HepG2 (cell line): ENCODE data around the gene TRIO. TPM values are rescaled to one million over a fixed set of nuclear protein-coding genes. Genes with fewer than 3 reads are reported as not detected.

Source experiments
- ATAC-seq: fragments of 200-7000 bp; cut with Tn5 transposase; 3 replicates; pipeline ENCODE4 v1.9.1; 2020; ENCODE audit warnings: mild to moderate bottlenecking, moderate library complexity
- BruUV-seq: library from RNA; stranded (reverse); fragments of 400-500 nt; replicated peaks from 2 replicates; lab custom pipeline; 2021; lab: Mats Ljungman, UMichigan
- CTCF ChIA-PET: fragments of 300-600 bp; formaldehyde crosslinking; extraction: SDS; loops from one replicate; lab custom pipeline; 2021; ENCODE audit warnings: low total read pairs, inconsistent platforms, low intra/inter-chr PET ratio; lab: Yijun Ruan, JAX
- POLR2A ChIA-PET: fragments of 350-600 bp; sonication (Branson Sonifier 250); formaldehyde crosslinking; loops from one replicate; lab custom pipeline; 2020; ENCODE audit warnings: antibody characterized with exemption, inconsistent platforms; lab: Yijun Ruan, JAX
- DNase-seq: peaks from one replicate; pipeline ENCODE4 v3.0.0-alpha.2; 2015; ENCODE audit warnings: low spot score
- FAIRE-seq: peaks from 3 replicates; lab custom pipeline; 2011; peaks lifted over from hg19 to GRCh38; lab: Jason Lieb, UNC
- H2AFZ ChIP-seq: one replicate; pipeline ENCODE4 v1.6.1; 2011; ENCODE audit warnings: low read length, inconsistent platforms
- H3K27ac ChIP-seq: fragments of 300-600 bp; 3 replicates; pipeline ENCODE4 v1.8.0; 2011; ENCODE audit warnings: mixed run types, mild to moderate bottlenecking, mixed read lengths, low read length, inconsistent platforms; ENCODE audit not compliant: insufficient read depth; ENCODE audit errors: extremely low read length
- H3K27me3 ChIP-seq, 2 experiments: fragments of 200-600 bp in 1 of 2; 2 replicates in 1 of 2; 3 replicates in 1 of 2; pipeline versions ENCODE4 v1.6.0 to v1.8.0; 2011; ENCODE audit warnings: low read length in 2 of 2, mild to moderate bottlenecking in 2 of 2, moderate library complexity in 2 of 2, inconsistent platforms in 1 of 2; ENCODE audit not compliant: insufficient read depth in 2 of 2, control insufficient read depth in 1 of 2
- H3K36me3 ChIP-seq, 2 experiments: fragments of 200-600 bp in 1 of 2; replicated peaks in 1 of 2; 2 replicates in 1 of 2; 3 replicates in 1 of 2; pipeline versions ENCODE4 v1.5.1 to v1.8.0; 2011; ENCODE audit warnings: low read length in 2 of 2, inconsistent platforms in 1 of 2; ENCODE audit not compliant: insufficient read depth in 2 of 2, control insufficient read depth in 1 of 2
- H3K4me1 ChIP-seq: 2 replicates; pipeline ENCODE4 v1.5.1; 2012; ENCODE audit warnings: low read length, inconsistent platforms; ENCODE audit not compliant: insufficient read depth
- H3K4me2 ChIP-seq: 2 replicates; pipeline ENCODE4 v1.6.0; 2011; ENCODE audit warnings: low read depth, low read length, inconsistent platforms
- H3K4me3 ChIP-seq, 3 experiments: fragments of 200-600 bp in 1 of 3; sonication (generic), shearing (Covaris generic) in 1 of 3; replicated peaks in 1 of 3; 2 replicates each; pipeline ENCODE4 v1.5.1; 2011 to 2016; ENCODE audit warnings: low read length in 3 of 3, inconsistent platforms in 2 of 3, low read depth in 2 of 3, mild to moderate bottlenecking in 2 of 3, control low read depth in 1 of 3, mixed read lengths in 1 of 3; ENCODE audit not compliant: insufficient read depth in 1 of 3
- H3K79me2 ChIP-seq: one replicate; pipeline ENCODE4 v1.6.1; 2011; ENCODE audit warnings: low read length, inconsistent platforms; ENCODE audit not compliant: insufficient read depth
- H3K9ac ChIP-seq: 2 replicates; pipeline ENCODE4 v1.6.0; 2011; ENCODE audit warnings: mild to moderate bottlenecking, low read depth, low read length, inconsistent platforms; ENCODE audit not compliant: insufficient read depth
- H3K9me3 ChIP-seq: 2 replicates; pipeline ENCODE4 v1.5.1; 2012; ENCODE audit warnings: mild to moderate bottlenecking, low read length
- H4K20me1 ChIP-seq: 2 replicates; pipeline ENCODE4 v1.6.0; 2011; ENCODE audit warnings: inconsistent platforms, mild to moderate bottlenecking, low read length, moderate library complexity; ENCODE audit not compliant: insufficient read depth
- DMAP1 ChIP-seq: IDR thresholded peaks from 2 replicates; pipeline ENCODE4 v1.6.1; 2016
- DR1 ChIP-seq: sonication (generic); formaldehyde crosslinking; IDR thresholded peaks from 2 replicates; pipeline ENCODE4 v1.8.0; 2021; ENCODE audit warnings: mild to moderate bottlenecking, missing genetic modification reagents, inconsistent platforms
- GFI1 ChIP-seq: sonication (generic); formaldehyde crosslinking; IDR thresholded peaks from 2 replicates; pipeline ENCODE4 v1.5.0; 2020; ENCODE audit warnings: missing genetic modification reagents, mild to moderate bottlenecking, borderline replicate concordance
- IKZF1 ChIP-seq: fragments of 450-650 bp; IDR thresholded peaks from 2 replicates; pipeline ENCODE4 v1.7.1; 2016
- PAF1 ChIP-seq: IDR thresholded peaks from 2 replicates; pipeline ENCODE4 v1.6.1; 2016; ENCODE audit warnings: missing genetic modification reagents, missing compliant biosample characterization
- POLR2A ChIP-seq, 2 experiments: IDR thresholded peaks; 2 replicates each; pipeline ENCODE4 v1.6.1; 2011; ENCODE audit warnings: low read depth in 2 of 2, low read length in 2 of 2, mild to moderate bottlenecking in 1 of 2, moderate library complexity in 1 of 2; ENCODE audit not compliant: insufficient read depth in 1 of 2
- RAD51 ChIP-seq: fragments of 450-650 bp; IDR thresholded peaks from 2 replicates; pipeline ENCODE4 v1.6.1; 2016; ENCODE audit warnings: borderline replicate concordance
- RARA ChIP-seq: IDR thresholded peaks from 2 replicates; pipeline ENCODE4 v1.6.1; 2016; ENCODE audit warnings: missing genetic modification reagents, missing compliant biosample characterization
- RFX5 ChIP-seq: IDR thresholded peaks from 2 replicates; pipeline ENCODE4 v1.6.1; 2011; ENCODE audit warnings: low read depth, low read length, improper control_type of control experiment
- RFXANK ChIP-seq: IDR thresholded peaks from 2 replicates; pipeline ENCODE4 v1.6.1; 2016
- ZC3H4 ChIP-seq: sonication (generic); formaldehyde crosslinking; IDR thresholded peaks from 2 replicates; pipeline ENCODE4 v1.4.0; 2020; ENCODE audit warnings: missing genetic modification reagents, borderline replicate concordance
- ZNF234 ChIP-seq: sonication (generic); formaldehyde crosslinking; conservative IDR thresholded peaks from 2 replicates; pipeline ENCODE4 v1.5.1; 2020; ENCODE audit warnings: mild to moderate bottlenecking, missing genetic modification reagents
- ZNF382 ChIP-seq: sonication (generic); formaldehyde crosslinking; IDR thresholded peaks from 2 replicates; pipeline ENCODE4 v1.5.0; 2020; ENCODE audit warnings: missing genetic modification reagents, mild to moderate bottlenecking, borderline replicate concordance
- ZNF570 ChIP-seq: sonication (generic); formaldehyde crosslinking; IDR thresholded peaks from 2 replicates; pipeline ENCODE4 v1.4.0; 2020; ENCODE audit warnings: mild to moderate bottlenecking, missing genetic modification reagents, borderline replicate concordance
- WGBS: methylation state at CpG from one replicate; pipeline ENCODE4 v1.1.6; 2017; ENCODE audit warnings: low lambda C conversion rate; 5-methylcytosine and 5-hydroxymethylcytosine counted together
- in situ Hi-C: cut with HindIII; loops from 2 replicates; pipeline ENCODE4 v1.10.0; 2017; ENCODE audit warnings: low pct_unique_long_range_greater_than_20kb; ENCODE audit not compliant: extremely low pct_ligation_motif_present
- intact Hi-C: fragments of 100-400 bp; cut with micrococcal nuclease; formaldehyde crosslinking; loops from one replicate; pipeline ENCODE4 v1.10.0; 2022; ENCODE audit not compliant: unreplicated experiment
- polyA plus RNA-seq, 8 experiments: library from polyadenylated mRNA; depleted of rRNA in 3 of 8; stranded (reverse) in 7 of 8; unstranded in 1 of 8; fragments of >200 nt; fragmentation: Illumina TruSeq in 4 of 8; extraction: Trizol in 4 of 8; gene quantifications; 2 replicates each; pipeline versions ENCODE4 v1.2.1 to v1.2.3, GENCODE V29; 2011 to 2016; ENCODE audit warnings: low read depth in 4 of 8, missing spikeins in 1 of 8, mixed read lengths in 1 of 8; ENCODE audit not compliant: insufficient read depth in 1 of 8
- total RNA-seq, 5 experiments: library from RNA; depleted of rRNA; stranded (reverse); fragments of >200 nt; fragmentation: Illumina TruSeq; extraction: Trizol; gene quantifications; 2 replicates each; pipeline ENCODE4 v1.2.3, GENCODE V29; 2016; ENCODE audit warnings: low read depth in 1 of 5
- TF ChIP-seq, protein P1 (sequence below): IDR thresholded peaks from 2 replicates; pipeline ENCODE4 v1.6.1; 2016; ENCODE audit warnings: mild to moderate bottlenecking, missing biosample characterization, missing genetic modification reagents
- TF ChIP-seq, protein P2 (sequence below): sonication (generic); formaldehyde crosslinking; IDR thresholded peaks from 2 replicates; pipeline ENCODE4 v1.4.0; 2020; ENCODE audit warnings: mild to moderate bottlenecking, missing genetic modification reagents, borderline replicate concordance
- TF ChIP-seq, protein P3 (sequence below): sonication (generic); formaldehyde crosslinking; IDR thresholded peaks from 2 replicates; pipeline ENCODE4 v1.5.1; 2020; ENCODE audit warnings: missing genetic modification reagents, mild to moderate bottlenecking, borderline replicate concordance
- TF ChIP-seq, protein P4 (sequence below): sonication (generic); formaldehyde crosslinking; IDR thresholded peaks from 2 replicates; pipeline ENCODE4 v1.5.0; 2020; ENCODE audit warnings: missing genetic modification reagents

Gene TRIO
- total and polyA plus RNA-seq, 2 of the 13 experiments (the other 11 are each of a cell fraction or from before 2014, with no cell fraction given), result 45.2 to 45.9 TPM

DNA sequence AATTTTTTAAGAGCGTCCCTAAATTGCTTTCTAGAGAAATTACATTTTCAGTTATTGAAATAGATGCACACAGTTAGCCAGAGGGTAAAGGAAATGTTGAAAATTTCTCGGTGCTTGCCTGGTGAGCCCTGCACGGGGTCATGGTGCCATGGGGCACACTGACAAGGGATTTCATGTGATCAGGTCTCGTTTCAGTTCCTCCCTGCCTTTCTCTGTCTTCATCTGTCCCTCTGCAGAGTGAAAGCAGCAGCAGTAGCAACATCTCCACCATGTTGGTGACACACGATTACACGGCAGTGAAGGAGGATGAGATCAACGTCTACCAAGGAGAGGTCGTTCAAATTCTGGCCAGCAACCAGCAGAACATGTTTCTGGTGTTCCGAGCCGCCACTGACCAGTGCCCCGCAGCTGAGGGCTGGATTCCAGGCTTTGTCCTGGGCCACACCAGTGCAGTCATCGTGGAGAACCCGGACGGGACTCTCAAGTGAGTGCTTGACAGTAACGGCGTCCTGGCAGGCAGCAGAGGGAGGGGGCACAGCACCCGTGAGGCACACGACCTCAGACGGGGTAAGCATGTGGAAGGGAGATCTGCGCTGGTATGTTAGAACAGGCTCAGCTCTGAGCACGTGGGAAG is 349.3 kb downstream of the TRIO start (continued):
- TF ChIP-seq ZC3H4, result no peak

DNA sequence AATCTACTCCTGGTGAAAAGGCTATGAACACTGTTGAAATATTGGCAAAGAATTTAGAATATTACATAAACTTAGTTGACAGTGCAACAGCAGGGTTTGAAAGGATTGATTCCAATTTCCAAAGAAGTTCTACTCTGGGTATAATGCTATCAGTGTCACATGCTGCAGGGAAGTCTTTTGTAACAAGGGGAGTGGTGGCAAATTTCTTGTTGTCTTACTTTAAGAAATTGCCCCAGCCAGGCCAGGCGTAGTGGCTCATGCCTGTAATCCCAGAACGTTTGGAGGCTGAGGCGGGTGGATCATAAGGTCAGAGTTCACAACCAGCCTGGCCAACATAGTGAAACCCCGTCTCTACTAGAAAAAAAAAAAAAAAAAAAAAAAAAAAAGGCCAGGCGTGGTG is 352.2 kb downstream of the TRIO start:
- no peaks in the 10 kb centered on the region for H4K20me1 ChIP-seq
- BruUV-seq, result no TSS peak
- CTCF ChIA-PET, result no interaction called here

More for the DNA sequence above, 352.2 kb downstream of the TRIO start:
- Histone ChIP-seq H3K9ac (no peak overlapping the region), H3K9me3 (no peaks in the 10 kb centered on the region), H2AFZ (no peak overlapping the region), H3K4me2 (no peak overlapping the region), H3K4me1 (no peaks in the 10 kb centered on the region), H3K27ac (no peak overlapping the region), H3K79me2 (no peaks in the 10 kb centered on the region), H3K36me3 (peaks cover 23 to 55% of the 10 kb centered on the region in 2 experiments; a peak in 4 of 5 replicates), H3K27me3 (no peaks in the 10 kb centered on the region), H3K4me3 (no peak overlapping the region)
- FAIRE-seq (no peak), ATAC-seq (no peak), DNase-seq (no peak)
- intact Hi-C loops, result no loop called here
- POLR2A ChIA-PET, result no interaction called here
- WGBS, result 81% methylated on average over 5 of the region's 5 CpGs
- in situ Hi-C loops, result no loop called here
- TF ChIP-seq, protein P1, sequence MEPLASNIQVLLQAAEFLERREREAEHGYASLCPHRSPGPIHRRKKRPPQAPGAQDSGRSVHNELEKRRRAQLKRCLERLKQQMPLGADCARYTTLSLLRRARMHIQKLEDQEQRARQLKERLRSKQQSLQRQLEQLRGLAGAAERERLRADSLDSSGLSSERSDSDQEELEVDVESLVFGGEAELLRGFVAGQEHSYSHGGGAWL (CRISPR knock-in tag), result no peak
- TF ChIP-seq IKZF1 (no peak), RFXANK (no peak), RFX5 (no peak), ZNF570 (CRISPR knock-in tag) (no peak), GFI1 (no peak), RAD51 (no peak), DR1 (no peak), PAF1 (CRISPR knock-in tag) (no peak), ZNF382 (CRISPR knock-in tag) (no peak), POLR2A (IDR thresholded peaks at IDR 0.05; ENCODE audit: insufficient read depth in 1 of 2, low read depth in 2 of 2, low read length in 2 of 2) (no peak), RARA (CRISPR knock-in tag) (no peak), DMAP1 (CRISPR knock-in tag) (no peak), ZNF234 (CRISPR knock-in tag) (no peak)
- TF ChIP-seq, protein P2, sequence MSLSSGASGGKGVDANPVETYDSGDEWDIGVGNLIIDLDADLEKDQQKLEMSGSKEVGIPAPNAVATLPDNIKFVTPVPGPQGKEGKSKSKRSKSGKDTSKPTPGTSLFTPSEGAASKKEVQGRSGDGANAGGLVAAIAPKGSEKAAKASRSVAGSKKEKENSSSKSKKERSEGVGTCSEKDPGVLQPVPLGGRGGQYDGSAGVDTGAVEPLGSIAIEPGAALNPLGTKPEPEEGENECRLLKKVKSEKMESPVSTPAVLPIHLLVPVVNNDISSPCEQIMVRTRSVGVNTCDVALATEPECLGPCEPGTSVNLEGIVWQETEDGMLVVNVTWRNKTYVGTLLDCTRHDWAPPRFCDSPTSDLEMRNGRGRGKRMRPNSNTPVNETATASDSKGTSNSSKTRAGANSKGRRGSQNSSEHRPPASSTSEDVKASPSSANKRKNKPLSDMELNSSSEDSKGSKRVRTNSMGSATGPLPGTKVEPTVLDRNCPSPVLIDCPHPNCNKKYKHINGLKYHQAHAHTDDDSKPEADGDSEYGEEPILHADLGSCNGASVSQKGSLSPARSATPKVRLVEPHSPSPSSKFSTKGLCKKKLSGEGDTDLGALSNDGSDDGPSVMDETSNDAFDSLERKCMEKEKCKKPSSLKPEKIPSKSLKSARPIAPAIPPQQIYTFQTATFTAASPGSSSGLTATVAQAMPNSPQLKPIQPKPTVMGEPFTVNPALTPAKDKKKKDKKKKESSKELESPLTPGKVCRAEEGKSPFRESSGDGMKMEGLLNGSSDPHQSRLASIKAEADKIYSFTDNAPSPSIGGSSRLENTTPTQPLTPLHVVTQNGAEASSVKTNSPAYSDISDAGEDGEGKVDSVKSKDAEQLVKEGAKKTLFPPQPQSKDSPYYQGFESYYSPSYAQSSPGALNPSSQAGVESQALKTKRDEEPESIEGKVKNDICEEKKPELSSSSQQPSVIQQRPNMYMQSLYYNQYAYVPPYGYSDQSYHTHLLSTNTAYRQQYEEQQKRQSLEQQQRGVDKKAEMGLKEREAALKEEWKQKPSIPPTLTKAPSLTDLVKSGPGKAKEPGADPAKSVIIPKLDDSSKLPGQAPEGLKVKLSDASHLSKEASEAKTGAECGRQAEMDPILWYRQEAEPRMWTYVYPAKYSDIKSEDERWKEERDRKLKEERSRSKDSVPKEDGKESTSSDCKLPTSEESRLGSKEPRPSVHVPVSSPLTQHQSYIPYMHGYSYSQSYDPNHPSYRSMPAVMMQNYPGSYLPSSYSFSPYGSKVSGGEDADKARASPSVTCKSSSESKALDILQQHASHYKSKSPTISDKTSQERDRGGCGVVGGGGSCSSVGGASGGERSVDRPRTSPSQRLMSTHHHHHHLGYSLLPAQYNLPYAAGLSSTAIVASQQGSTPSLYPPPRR (CRISPR knock-in tag), result no peak
- TF ChIP-seq, protein P3, sequence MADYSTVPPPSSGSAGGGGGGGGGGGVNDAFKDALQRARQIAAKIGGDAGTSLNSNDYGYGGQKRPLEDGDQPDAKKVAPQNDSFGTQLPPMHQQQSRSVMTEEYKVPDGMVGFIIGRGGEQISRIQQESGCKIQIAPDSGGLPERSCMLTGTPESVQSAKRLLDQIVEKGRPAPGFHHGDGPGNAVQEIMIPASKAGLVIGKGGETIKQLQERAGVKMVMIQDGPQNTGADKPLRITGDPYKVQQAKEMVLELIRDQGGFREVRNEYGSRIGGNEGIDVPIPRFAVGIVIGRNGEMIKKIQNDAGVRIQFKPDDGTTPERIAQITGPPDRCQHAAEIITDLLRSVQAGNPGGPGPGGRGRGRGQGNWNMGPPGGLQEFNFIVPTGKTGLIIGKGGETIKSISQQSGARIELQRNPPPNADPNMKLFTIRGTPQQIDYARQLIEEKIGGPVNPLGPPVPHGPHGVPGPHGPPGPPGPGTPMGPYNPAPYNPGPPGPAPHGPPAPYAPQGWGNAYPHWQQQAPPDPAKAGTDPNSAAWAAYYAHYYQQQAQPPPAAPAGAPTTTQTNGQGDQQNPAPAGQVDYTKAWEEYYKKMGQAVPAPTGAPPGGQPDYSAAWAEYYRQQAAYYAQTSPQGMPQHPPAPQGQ, result no peak
- TF ChIP-seq, protein P4, sequence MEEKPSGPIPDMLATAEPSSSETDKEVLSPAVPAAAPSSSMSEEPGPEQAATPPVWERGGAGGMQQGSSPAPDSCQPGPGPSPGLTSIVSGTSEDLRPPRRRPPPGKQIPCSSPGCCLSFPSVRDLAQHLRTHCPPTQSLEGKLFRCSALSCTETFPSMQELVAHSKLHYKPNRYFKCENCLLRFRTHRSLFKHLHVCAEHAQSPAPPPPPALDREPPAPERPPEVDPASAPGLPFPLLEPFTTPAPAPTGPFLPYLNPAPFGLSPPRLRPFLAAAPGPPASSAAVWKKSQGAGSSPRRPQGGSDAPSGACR (CRISPR knock-in tag), result no peak
- TF ChIP-seq, all 625 proteins: peak for 0
